ENCODE data around the gene EFCAB5. TPM values are rescaled to one million over a fixed set of nuclear protein-coding genes. Genes with fewer than 3 reads are reported as not detected.

Gene EFCAB5
- total RNA-seq, 1 donor from 2014 or later, result 0.30 TPM

GRCh38 chr17:29959658-29960337 lies 18.4 kb downstream of the EFCAB5 start:
- H3K4me1 Mint-ChIP-seq, result no peaks in the 10 kb centered on the region
- H3K27me3 Mint-ChIP-seq (ENCODE audit: low read depth), result no peaks in the 10 kb centered on the region
- no peaks in the 10 kb centered on the region for H3K36me3 Mint-ChIP-seq (ENCODE audit: low read depth)
- H3K9me3 Mint-ChIP-seq, result peaks cover 2% of the 10 kb centered on the region
- no peak overlapping the region for H3K4me3 Mint-ChIP-seq
- no peak overlapping the region for H3K27ac Mint-ChIP-seq (ENCODE audit: unreplicated experiment)
- TF ChIP-seq CTCF (conservative IDR thresholded peaks at IDR 0.05), result no peak
- DNase-seq (ENCODE audit: low read depth, low spot score), result no peak

- H3K4me3 Mint-ChIP-seq, result no peak overlapping the region
- no peaks in the 10 kb centered on the region for H3K4me1 Mint-ChIP-seq
- DNase-seq (ENCODE audit: low read depth, low spot score), result no peak
- no peaks in the 10 kb centered on the region for H3K27me3 Mint-ChIP-seq (ENCODE audit: low read depth)
- H3K9me3 Mint-ChIP-seq, result no peaks in the 10 kb centered on the region
- H3K36me3 Mint-ChIP-seq (ENCODE audit: low read depth), result no peaks in the 10 kb centered on the region
- no peak for TF ChIP-seq CTCF (conservative IDR thresholded peaks at IDR 0.05)
- no peak overlapping the region for H3K27ac Mint-ChIP-seq (ENCODE audit: unreplicated experiment)
These were observed 21.2 kb downstream of the EFCAB5 start for GRCh38 chr17:29962656-29963055.

- no peak for DNase-seq (ENCODE audit: low read depth, low spot score)
- H3K4me3 Mint-ChIP-seq, result no peak overlapping the region
- no peaks in the 10 kb centered on the region for H3K4me1 Mint-ChIP-seq
- no peaks in the 10 kb centered on the region for H3K36me3 Mint-ChIP-seq (ENCODE audit: low read depth)
- no peak for TF ChIP-seq CTCF (conservative IDR thresholded peaks at IDR 0.05)
- no peaks in the 10 kb centered on the region for H3K9me3 Mint-ChIP-seq
- H3K27me3 Mint-ChIP-seq (ENCODE audit: low read depth), result no peaks in the 10 kb centered on the region
- H3K27ac Mint-ChIP-seq (ENCODE audit: unreplicated experiment), result no peak overlapping the region
These were observed 26.8 kb downstream of the EFCAB5 start for GRCh38 chr17:29968271-29968670.

- TF ChIP-seq CTCF (conservative IDR thresholded peaks at IDR 0.05), result no peak
- H3K4me3 Mint-ChIP-seq, result no peak overlapping the region
- H3K27ac Mint-ChIP-seq (ENCODE audit: unreplicated experiment), result no peak overlapping the region
- no peaks in the 10 kb centered on the region for H3K27me3 Mint-ChIP-seq (ENCODE audit: low read depth)
- H3K4me1 Mint-ChIP-seq, result no peaks in the 10 kb centered on the region
- no peaks in the 10 kb centered on the region for H3K36me3 Mint-ChIP-seq (ENCODE audit: low read depth)
- no peaks in the 10 kb centered on the region for H3K9me3 Mint-ChIP-seq
- DNase-seq (ENCODE audit: low read depth, low spot score), result no peak
These were observed 30.8 kb downstream of the EFCAB5 start for GRCh38 chr17:29972277-29972676.

GRCh38 chr17:29973005-29973404 lies 31.6 kb downstream of the EFCAB5 start:
- H3K4me1 Mint-ChIP-seq, result no peaks in the 10 kb centered on the region
- H3K9me3 Mint-ChIP-seq, result no peaks in the 10 kb centered on the region
- no peak overlapping the region for H3K27ac Mint-ChIP-seq (ENCODE audit: unreplicated experiment)
- no peak for DNase-seq (ENCODE audit: low read depth, low spot score)
- H3K27me3 Mint-ChIP-seq (ENCODE audit: low read depth), result no peaks in the 10 kb centered on the region
- no peaks in the 10 kb centered on the region for H3K36me3 Mint-ChIP-seq (ENCODE audit: low read depth)
- TF ChIP-seq CTCF (conservative IDR thresholded peaks at IDR 0.05), result no peak
- no peak overlapping the region for H3K4me3 Mint-ChIP-seq
